Measurements from ENCODE around the gene ATF2.

Gene ATF2

DNA sequence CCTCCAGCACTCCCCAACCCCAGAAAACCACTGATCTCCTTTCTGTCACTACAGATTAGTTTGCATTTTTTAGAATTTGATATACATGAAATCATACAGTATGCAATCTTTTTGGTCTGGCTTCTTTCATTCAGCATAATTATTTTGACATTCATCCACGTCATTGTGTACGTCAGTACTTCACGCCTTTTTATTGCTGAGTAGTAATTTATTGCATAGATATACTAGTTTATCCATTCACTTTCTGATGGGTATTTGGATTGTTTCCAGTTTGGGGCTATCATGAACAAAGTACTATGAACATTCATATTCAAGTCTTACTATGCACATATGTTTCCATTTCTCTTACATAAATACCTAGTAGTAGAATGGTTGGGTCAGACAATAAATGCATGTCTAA lies 142.8 kb downstream of the ATF2 start:
- no peak for DNase-seq

GRCh38 chr2:175022923-175023322 lies 145.1 kb downstream of the ATF2 start:
- no peak for DNase-seq
